Measurements from ENCODE around the gene KLF4.

Gene KLF4

GRCh38 chr9:107472581-107473340 is 16.8 kb downstream of the KLF4 start:
- no peaks in the 10 kb centered on the region for H3K27me3 ChIP-seq (replicated peaks)
- H3K27ac ChIP-seq = no peak overlapping the region
- in situ Hi-C loops (cut with HindIII; ENCODE audit: low pct_ligation_motif_present, low sequenced_read_pairs) = no loop called here
- no peak overlapping the region for H3K4me3 ChIP-seq (ENCODE audit: low read depth, low read length)
- no peak for DNase-seq
- no peaks in the 10 kb centered on the region for H3K36me3 ChIP-seq (replicated peaks)
- TF ChIP-seq, protein P1, sequence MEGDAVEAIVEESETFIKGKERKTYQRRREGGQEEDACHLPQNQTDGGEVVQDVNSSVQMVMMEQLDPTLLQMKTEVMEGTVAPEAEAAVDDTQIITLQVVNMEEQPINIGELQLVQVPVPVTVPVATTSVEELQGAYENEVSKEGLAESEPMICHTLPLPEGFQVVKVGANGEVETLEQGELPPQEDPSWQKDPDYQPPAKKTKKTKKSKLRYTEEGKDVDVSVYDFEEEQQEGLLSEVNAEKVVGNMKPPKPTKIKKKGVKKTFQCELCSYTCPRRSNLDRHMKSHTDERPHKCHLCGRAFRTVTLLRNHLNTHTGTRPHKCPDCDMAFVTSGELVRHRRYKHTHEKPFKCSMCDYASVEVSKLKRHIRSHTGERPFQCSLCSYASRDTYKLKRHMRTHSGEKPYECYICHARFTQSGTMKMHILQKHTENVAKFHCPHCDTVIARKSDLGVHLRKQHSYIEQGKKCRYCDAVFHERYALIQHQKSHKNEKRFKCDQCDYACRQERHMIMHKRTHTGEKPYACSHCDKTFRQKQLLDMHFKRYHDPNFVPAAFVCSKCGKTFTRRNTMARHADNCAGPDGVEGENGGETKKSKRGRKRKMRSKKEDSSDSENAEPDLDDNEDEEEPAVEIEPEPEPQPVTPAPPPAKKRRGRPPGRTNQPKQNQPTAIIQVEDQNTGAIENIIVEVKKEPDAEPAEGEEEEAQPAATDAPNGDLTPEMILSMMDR (IDR thresholded peaks at IDR 0.05; ENCODE audit: low read depth, low read length, missing control alignments) = no peak

- no peaks in the 10 kb centered on the region for H3K27me3 ChIP-seq (replicated peaks)
- in situ Hi-C loops (cut with HindIII; ENCODE audit: low pct_ligation_motif_present, low sequenced_read_pairs) = no loop called here
- no peak overlapping the region for H3K4me3 ChIP-seq (ENCODE audit: low read depth, low read length)
- TF ChIP-seq, protein P1 (IDR thresholded peaks at IDR 0.05; ENCODE audit: low read depth, low read length, missing control alignments) = no peak
- H3K27ac ChIP-seq = no peak overlapping the region
- H3K36me3 ChIP-seq (replicated peaks) = no peaks in the 10 kb centered on the region
- DNase-seq = no peak
Observed at GRCh38 chr9:107471552-107471951, 18.0 kb downstream of the KLF4 start.

- DNase-seq = no peak
- no peaks in the 10 kb centered on the region for H3K36me3 ChIP-seq (replicated peaks)
- TF ChIP-seq, protein P1 (IDR thresholded peaks at IDR 0.05; ENCODE audit: low read depth, low read length, missing control alignments) = no peak
- no peak overlapping the region for H3K27ac ChIP-seq
- H3K27me3 ChIP-seq (replicated peaks) = no peaks in the 10 kb centered on the region
- in situ Hi-C loops (cut with HindIII; ENCODE audit: low pct_ligation_motif_present, low sequenced_read_pairs) = no loop called here
- no peak overlapping the region for H3K4me3 ChIP-seq (ENCODE audit: low read depth, low read length)
Observed at GRCh38 chr9:107467416-107467815, 22.2 kb downstream of the KLF4 start.

GRCh38 chr9:107466826-107467225 is 22.7 kb downstream of the KLF4 start:
- Histone ChIP-seq H3K4me3 (ENCODE audit: low read depth, low read length) (no peak overlapping the region), H3K27me3 (replicated peaks) (no peaks in the 10 kb centered on the region), H3K27ac (no peak overlapping the region), H3K36me3 (replicated peaks) (no peaks in the 10 kb centered on the region)
- DNase-seq = no peak
- TF ChIP-seq, protein P1 (IDR thresholded peaks at IDR 0.05; ENCODE audit: low read depth, low read length, missing control alignments) = no peak
- in situ Hi-C loops (cut with HindIII; ENCODE audit: low pct_ligation_motif_present, low sequenced_read_pairs) = no loop called here

- Histone ChIP-seq H3K36me3 (replicated peaks) (no peaks in the 10 kb centered on the region), H3K27ac (no peak overlapping the region), H3K4me3 (ENCODE audit: low read depth, low read length) (peak overlapping the region; percentile 68), H3K27me3 (replicated peaks) (no peaks in the 10 kb centered on the region)
- in situ Hi-C loops (cut with HindIII; ENCODE audit: low pct_ligation_motif_present, low sequenced_read_pairs) = no loop called here
- TF ChIP-seq, protein P1 (IDR thresholded peaks at IDR 0.05; ENCODE audit: low read depth, low read length, missing control alignments) = peak; percentile 61
- peak; percentile 45 for DNase-seq
Observed at GRCh38 chr9:107465467-107466451, 23.8 kb downstream of the KLF4 start.

Measured in brain microvascular endothelial cell (primary cell).